Endothelial cell of umbilical vein (primary cell): ENCODE results near the gene LRRC73. TPM values are rescaled to one million over a fixed set of nuclear protein-coding genes. Genes with fewer than 3 reads are reported as not detected.

Experiments
- BruUV-seq: library from RNA; stranded (reverse); fragments of 400-500 nt; replicated peaks from 2 replicates; lab custom pipeline; 2021; lab: Mats Ljungman, UMichigan
- CTCF ChIA-PET: fragments of 300-600, 350-600 bp; sonication (Branson Sonifier 250); formaldehyde crosslinking; loops from one replicate; lab custom pipeline; 2021; ENCODE audit warnings: antibody characterized with exemption, inconsistent platforms; lab: Charles Lee
- POLR2A ChIA-PET: fragments of 300-600, 350-600 bp; sonication (Branson Sonifier 250); formaldehyde crosslinking; loops from one replicate; lab custom pipeline; 2021; ENCODE audit warnings: antibody characterized with exemption, inconsistent platforms; lab: Charles Lee
- DNase-seq: peaks from one replicate; pipeline ENCODE4 v3.0.0-alpha.2; 2011; ENCODE audit warnings: low read depth, low spot score
- FAIRE-seq: peaks from 2 replicates; lab custom pipeline; 2011; peaks lifted over from hg19 to GRCh38; lab: Jason Lieb, UNC
- H2AFZ ChIP-seq: 2 replicates; pipeline ENCODE4 v1.6.0; 2012; ENCODE audit warnings: low read depth, low read length, control low read depth, inconsistent platforms
- H3K27ac ChIP-seq: 2 replicates; pipeline ENCODE4 v1.5.1; 2011; ENCODE audit warnings: low read depth, mild to moderate bottlenecking, control low read depth, low read length, moderate library complexity; ENCODE audit not compliant: insufficient read depth
- H3K27me3 ChIP-seq, 2 experiments: 2 replicates each; pipeline versions ENCODE4 v1.6.0 to v1.6.1; 2011; ENCODE audit warnings: low read length in 2 of 2, mixed read lengths in 1 of 2; ENCODE audit not compliant: control insufficient read depth in 2 of 2, insufficient read depth in 2 of 2
- H3K36me3 ChIP-seq, 2 experiments: 2 replicates in 1 of 2; 3 replicates in 1 of 2; pipeline ENCODE4 v1.5.1; 2011; ENCODE audit warnings: low read length in 2 of 2, mild to moderate bottlenecking in 1 of 2, moderate library complexity in 1 of 2; ENCODE audit not compliant: control insufficient read depth in 2 of 2, insufficient read depth in 2 of 2; ENCODE audit errors: extremely low read depth in 1 of 2
- H3K4me1 ChIP-seq: 3 replicates; pipeline ENCODE4 v1.5.1; 2011; ENCODE audit warnings: mild to moderate bottlenecking, low read length; ENCODE audit not compliant: control insufficient read depth, insufficient read depth; ENCODE audit errors: extremely low read depth
- H3K4me2 ChIP-seq: 2 replicates; pipeline ENCODE4 v1.6.1; 2011; ENCODE audit warnings: low read length, control low read depth, mixed read lengths; ENCODE audit not compliant: insufficient read depth
- H3K4me3 ChIP-seq, 3 experiments: fragments of 200-600 bp in 1 of 3; sonication (generic), shearing (Covaris generic) in 1 of 3; replicated peaks in 1 of 3; 2 replicates each; pipeline ENCODE4 v1.5.1; 2011 to 2016; ENCODE audit warnings: control low read depth in 3 of 3, low read length in 3 of 3, mild to moderate bottlenecking in 2 of 3, inconsistent platforms in 1 of 3, low read depth in 1 of 3, moderate library complexity in 1 of 3; ENCODE audit not compliant: insufficient read depth in 1 of 3
- H3K79me2 ChIP-seq: 2 replicates; pipeline ENCODE4 v1.6.0; 2012; ENCODE audit warnings: low read length, inconsistent platforms; ENCODE audit not compliant: control insufficient read depth, insufficient read depth
- H3K9ac ChIP-seq: replicated peaks from 2 replicates; pipeline ENCODE3; 2011; ENCODE audit warnings: low read length, control low read depth; ENCODE audit not compliant: insufficient read depth; ENCODE audit errors: extremely low read depth
- H3K9me1 ChIP-seq: replicated peaks from 3 replicates; pipeline ENCODE4 v1.6.0; 2011; ENCODE audit warnings: mild to moderate bottlenecking, low read length; ENCODE audit not compliant: control insufficient read depth, insufficient read depth; ENCODE audit errors: extremely low read depth
- H3K9me3 ChIP-seq: replicated peaks from 2 replicates; pipeline ENCODE4 v1.5.1; 2012; ENCODE audit warnings: low read length, inconsistent platforms; ENCODE audit not compliant: control insufficient read depth, insufficient read depth
- H4K20me1 ChIP-seq: replicated peaks from 2 replicates; pipeline ENCODE3; 2011; ENCODE audit warnings: mild to moderate bottlenecking, low read length; ENCODE audit not compliant: control insufficient read depth, insufficient read depth; ENCODE audit errors: extremely low read depth
- EZH2 ChIP-seq: IDR thresholded peaks from 2 replicates; pipeline ENCODE4 v1.6.1; 2012; ENCODE audit warnings: borderline replicate concordance, low read depth, mild to moderate bottlenecking, moderate library complexity, low read length, inconsistent platforms; ENCODE audit not compliant: severe bottlenecking
- FOS ChIP-seq: IDR thresholded peaks from 2 replicates; pipeline ENCODE4 v1.6.1; 2011; ENCODE audit warnings: mild to moderate bottlenecking, low read length, moderate library complexity, borderline replicate concordance; ENCODE audit not compliant: insufficient read depth
- GATA2 ChIP-seq: IDR thresholded peaks from 2 replicates; pipeline ENCODE4 v1.7.0; 2011; ENCODE audit warnings: low read depth, mild to moderate bottlenecking, moderate library complexity, mixed read lengths, low read length; ENCODE audit not compliant: insufficient read length, insufficient read depth
- JUN ChIP-seq: IDR thresholded peaks from 2 replicates; pipeline ENCODE4 v1.6.1; 2011; ENCODE audit warnings: borderline replicate concordance, low read depth; ENCODE audit not compliant: insufficient read length, insufficient read depth
- MYC ChIP-seq: IDR thresholded peaks from one replicate; pipeline ENCODE4 v1.6.1; 2011; ENCODE audit warnings: mild to moderate bottlenecking, low read depth, low read length
- POLR2A ChIP-seq: IDR thresholded peaks from 2 replicates; pipeline ENCODE4 v1.6.1; 2012; ENCODE audit warnings: low read depth, mild to moderate bottlenecking, control low read depth, low read length
- POLR2AphosphoS5 ChIP-seq: IDR thresholded peaks from 2 replicates; pipeline ENCODE4 v1.6.1; 2012; ENCODE audit warnings: low read depth, mild to moderate bottlenecking, control low read depth, low read length, moderate library complexity; ENCODE audit not compliant: insufficient read depth
- dilution Hi-C: fragments of 300-500 bp; cut with MboI; formaldehyde crosslinking; loops from one replicate; pipeline ENCODE4 v1.15.0; 2019; ENCODE audit warnings: low sequenced_read_pairs; ENCODE audit not compliant: extremely low pct_ligation_motif_present
- intact Hi-C: fragments of 100-400 bp; cut with micrococcal nuclease; formaldehyde crosslinking; loops from one replicate; pipeline ENCODE4 v1.10.0; 2022
- polyA plus RNA-seq, 4 experiments: library from polyadenylated mRNA; depleted of rRNA in 3 of 4; stranded (reverse) in 3 of 4; unstranded in 1 of 4; fragments of >200 nt; gene quantifications; 2 replicates each; pipeline versions ENCODE4 v1.2.1 to v1.2.3, GENCODE V29; 2011 to 2012; ENCODE audit warnings: missing spikeins in 1 of 4
- total RNA-seq: library from RNA; stranded (reverse); gene quantifications from 2 replicates; pipeline ENCODE4 v1.2.3, GENCODE V29; 2021
- TF ChIP-seq, protein P1 (sequence below), 2 donors: IDR thresholded peaks; 1 replicate in 1 of 2; 2 replicates in 1 of 2; pipeline ENCODE4 v1.5.1; 2011; ENCODE audit warnings: low read length in 2 of 2, mild to moderate bottlenecking in 2 of 2, moderate library complexity in 2 of 2, control low read depth in 1 of 2, inconsistent platforms in 1 of 2, low read depth in 1 of 2; ENCODE audit not compliant: insufficient read depth in 1 of 2; ENCODE audit errors: extremely low read depth in 1 of 2
- TF ChIP-seq, protein P2 (sequence below): IDR thresholded peaks from 2 replicates; pipeline ENCODE4 v1.6.1; 2011; ENCODE audit not compliant: insufficient read depth, insufficient read length

Gene LRRC73
- total and polyA plus RNA-seq, 2 donors (not counting 3 experiments of a cell fraction or from before 2014, with no cell fraction given): 0.11 to 0.58 TPM

DNA sequence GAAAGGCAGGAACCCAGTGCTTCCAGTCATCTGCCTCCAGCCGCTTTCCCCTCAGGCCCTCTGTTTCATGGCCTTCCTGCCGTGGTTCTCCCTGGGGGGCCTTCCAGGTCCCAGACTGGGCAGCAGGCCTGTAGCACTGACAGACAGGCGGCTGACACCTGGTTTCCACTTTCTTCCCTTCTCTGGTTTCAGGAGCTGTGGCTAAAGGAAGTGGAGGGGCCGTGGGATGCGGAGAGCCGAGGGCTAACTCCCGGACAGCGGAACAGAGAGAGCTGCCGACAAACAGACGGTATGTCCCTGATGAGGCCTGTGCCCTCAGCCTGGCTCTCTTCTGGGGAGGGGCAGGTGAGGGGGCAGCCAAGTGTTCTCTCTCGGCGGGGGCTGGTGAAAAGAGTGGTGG lies 12.5 kb downstream of the LRRC73 start:
- peaks cover 0 to 11% of the 10 kb centered on the region in 2 experiments for H3K36me3 ChIP-seq
- H3K9me1 ChIP-seq: no peaks in the 10 kb centered on the region
- no peak for TF ChIP-seq MYC
- TF ChIP-seq FOS: no peak
- no peak for TF ChIP-seq EZH2
- no peak for TF ChIP-seq POLR2AphosphoS5
- no peak for TF ChIP-seq POLR2A
- TF ChIP-seq, protein P1, sequence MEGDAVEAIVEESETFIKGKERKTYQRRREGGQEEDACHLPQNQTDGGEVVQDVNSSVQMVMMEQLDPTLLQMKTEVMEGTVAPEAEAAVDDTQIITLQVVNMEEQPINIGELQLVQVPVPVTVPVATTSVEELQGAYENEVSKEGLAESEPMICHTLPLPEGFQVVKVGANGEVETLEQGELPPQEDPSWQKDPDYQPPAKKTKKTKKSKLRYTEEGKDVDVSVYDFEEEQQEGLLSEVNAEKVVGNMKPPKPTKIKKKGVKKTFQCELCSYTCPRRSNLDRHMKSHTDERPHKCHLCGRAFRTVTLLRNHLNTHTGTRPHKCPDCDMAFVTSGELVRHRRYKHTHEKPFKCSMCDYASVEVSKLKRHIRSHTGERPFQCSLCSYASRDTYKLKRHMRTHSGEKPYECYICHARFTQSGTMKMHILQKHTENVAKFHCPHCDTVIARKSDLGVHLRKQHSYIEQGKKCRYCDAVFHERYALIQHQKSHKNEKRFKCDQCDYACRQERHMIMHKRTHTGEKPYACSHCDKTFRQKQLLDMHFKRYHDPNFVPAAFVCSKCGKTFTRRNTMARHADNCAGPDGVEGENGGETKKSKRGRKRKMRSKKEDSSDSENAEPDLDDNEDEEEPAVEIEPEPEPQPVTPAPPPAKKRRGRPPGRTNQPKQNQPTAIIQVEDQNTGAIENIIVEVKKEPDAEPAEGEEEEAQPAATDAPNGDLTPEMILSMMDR (IDR thresholded peaks at IDR 0.05; ENCODE audit: extremely low read depth in 1 of 2, insufficient read depth in 1 of 2, low read depth in 1 of 2, low read length in 2 of 2): no peak
- TF ChIP-seq JUN: no peak
- TF ChIP-seq, protein P2, sequence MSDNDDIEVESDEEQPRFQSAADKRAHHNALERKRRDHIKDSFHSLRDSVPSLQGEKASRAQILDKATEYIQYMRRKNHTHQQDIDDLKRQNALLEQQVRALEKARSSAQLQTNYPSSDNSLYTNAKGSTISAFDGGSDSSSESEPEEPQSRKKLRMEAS: no peak
- no peak for TF ChIP-seq GATA2
- H3K9me3 ChIP-seq: no peaks in the 10 kb centered on the region
- H3K4me1 ChIP-seq: peaks cover 16% of the 10 kb centered on the region
- no peak overlapping the region for H3K4me2 ChIP-seq
- H3K79me2 ChIP-seq: no peaks in the 10 kb centered on the region
- BruUV-seq: no TSS peak
- FAIRE-seq (no peak), DNase-seq (no peak)
- H4K20me1 ChIP-seq: no peaks in the 10 kb centered on the region
- intact Hi-C loops: loop anchor here (2.0 kb wide), 1 partner anchor 43 kb away; the partner anchor contains the start of gene DLK2
- H3K27ac ChIP-seq: no peak overlapping the region
- no peak overlapping the region for H3K4me3 ChIP-seq
- H3K9ac ChIP-seq: no peak overlapping the region
- ChIA-PET CTCF (interaction anchor here (7.0 to 19.0 kb wide), 2 partner anchors 9 to 42 kb away, joined by 58 to 289 read pairs; partner anchors contain the start of gene DLK2), POLR2A (no interaction called here)
- no peaks in the 10 kb centered on the region for H3K27me3 ChIP-seq
- no peak overlapping the region for H2AFZ ChIP-seq
- dilution Hi-C loops: no loop called here
